Bone marrow (tissue), 2 donors: ENCODE measurements around the gene ICAM4.
"Not testable (repeated sequence)": the region's sequence is repeated elsewhere in the genome, so short reads cannot be mapped to it uniquely, and the experiment has no call there.

Experiments
- DNase-seq, 2 donors: peaks; one replicate each; lab custom pipeline; 2025; lab: John Stamatoyannopoulos, UW

The ICAM4 gene

DNA sequence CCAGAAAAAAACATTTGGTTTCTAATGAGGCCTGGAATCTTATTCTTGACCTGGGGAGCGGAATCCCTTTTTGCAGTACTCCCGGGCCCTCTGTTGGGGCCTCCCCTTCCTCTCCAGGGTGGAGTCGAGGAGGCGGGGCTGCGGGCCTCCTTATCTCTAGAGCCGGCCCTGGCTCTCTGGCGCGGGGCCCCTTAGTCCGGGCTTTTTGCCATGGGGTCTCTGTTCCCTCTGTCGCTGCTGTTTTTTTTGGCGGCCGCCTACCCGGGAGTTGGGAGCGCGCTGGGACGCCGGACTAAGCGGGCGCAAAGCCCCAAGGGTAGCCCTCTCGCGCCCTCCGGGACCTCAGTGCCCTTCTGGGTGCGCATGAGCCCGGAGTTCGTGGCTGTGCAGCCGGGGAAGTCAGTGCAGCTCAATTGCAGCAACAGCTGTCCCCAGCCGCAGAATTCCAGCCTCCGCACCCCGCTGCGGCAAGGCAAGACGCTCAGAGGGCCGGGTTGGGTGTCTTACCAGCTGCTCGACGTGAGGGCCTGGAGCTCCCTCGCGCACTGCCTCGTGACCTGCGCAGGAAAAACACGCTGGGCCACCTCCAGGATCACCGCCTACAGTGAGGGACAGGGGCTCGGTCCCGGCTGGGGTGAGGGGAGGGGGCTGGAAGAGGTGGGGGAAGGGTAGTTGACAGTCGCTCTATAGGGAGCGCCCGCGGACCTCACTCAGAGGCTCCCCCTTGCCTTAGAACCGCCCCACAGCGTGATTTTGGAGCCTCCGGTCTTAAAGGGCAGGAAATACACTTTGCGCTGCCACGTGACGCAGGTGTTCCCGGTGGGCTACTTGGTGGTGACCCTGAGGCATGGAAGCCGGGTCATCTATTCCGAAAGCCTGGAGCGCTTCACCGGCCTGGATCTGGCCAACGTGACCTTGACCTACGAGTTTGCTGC, at the start of gene ICAM4:
Gene ICAM4 (plus strand): TSS at position 153 of the 935 bp plus-strand sequence. CDS start 58 bp downstream, at position 211.
- DNase-seq, result peak; percentile 40 to 71

GRCh38 chr19:10237702-10238101, 49.1 kb upstream of the ICAM4 start:
- DNase-seq, result no peak

GRCh38 chr19:10238172-10238783, 48.5 kb upstream of the ICAM4 start:
- no peak for DNase-seq

- DNase-seq, result not testable (repeated sequence)
Measured at GRCh38 chr19:10241826-10242449, 44.8 kb upstream of the ICAM4 start.

DNA sequence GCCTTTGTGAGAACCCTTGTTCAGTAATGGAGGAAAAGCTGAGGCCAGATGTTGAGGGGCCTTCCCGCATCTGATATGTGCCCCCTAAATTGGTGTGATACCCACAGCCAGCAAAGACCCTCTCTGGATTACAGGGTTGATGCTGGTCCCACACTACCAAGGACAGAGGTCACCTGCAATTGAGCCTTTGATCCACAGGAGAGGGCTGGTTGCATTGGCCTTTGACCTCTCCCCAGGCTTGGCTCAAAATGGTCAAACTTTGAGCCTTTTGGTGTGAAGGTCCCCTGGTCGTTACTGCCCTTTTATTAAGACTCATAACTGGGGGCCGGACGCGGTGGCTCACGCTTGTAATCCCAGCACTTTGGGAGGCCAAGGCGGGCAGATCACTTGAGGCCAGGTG, 43.1 kb upstream of the ICAM4 start:
- DNase-seq, result no peak

DNA sequence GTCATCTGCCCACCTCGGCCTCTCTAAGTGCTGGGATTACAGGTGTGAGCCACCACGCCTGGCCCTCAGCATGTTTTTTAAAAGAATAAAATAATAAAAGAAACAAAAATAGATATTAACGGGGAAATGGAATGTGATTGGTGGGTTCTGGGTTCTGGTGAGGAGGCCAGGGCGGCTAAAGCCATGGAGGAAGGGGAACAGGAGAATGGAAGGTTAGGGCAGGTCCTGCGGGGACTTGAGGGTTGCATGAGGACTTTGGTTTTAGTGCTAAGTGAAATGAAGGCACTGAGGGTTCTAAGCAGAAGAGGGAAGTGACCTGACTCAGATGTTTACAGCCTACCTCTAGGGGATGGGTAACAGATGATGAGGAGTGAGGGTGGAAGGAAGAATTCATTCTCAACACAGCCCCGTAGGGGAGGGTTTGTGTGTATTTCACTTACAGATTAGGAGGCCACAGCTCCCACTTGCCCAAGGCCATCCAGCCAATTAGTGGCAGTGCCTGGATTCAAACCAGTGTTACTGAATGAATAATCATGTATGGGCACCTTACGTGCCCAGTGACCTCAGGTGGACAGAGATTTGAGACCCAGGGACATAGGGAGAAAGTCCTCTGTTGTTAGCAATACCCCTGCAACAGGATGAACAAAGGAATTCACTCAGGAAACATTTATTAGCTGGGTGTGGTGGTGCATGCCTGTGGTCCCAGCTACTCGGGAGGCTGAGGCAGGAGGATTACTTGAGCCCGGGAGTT, 41.4 kb upstream of the ICAM4 start:
- no peak for DNase-seq

- DNase-seq, result no peak
Measured at GRCh38 chr19:10246511-10246910, 40.2 kb upstream of the ICAM4 start.

GRCh38 chr19:10251792-10252694, 34.7 kb upstream of the ICAM4 start, which contains the start of gene MRPL4:
Gene MRPL4 (plus strand): TSS chr19:10252214. CDS start chr19:10252254, 40 bp downstream.
- peak; percentile 94 to 99 for DNase-seq

DNA sequence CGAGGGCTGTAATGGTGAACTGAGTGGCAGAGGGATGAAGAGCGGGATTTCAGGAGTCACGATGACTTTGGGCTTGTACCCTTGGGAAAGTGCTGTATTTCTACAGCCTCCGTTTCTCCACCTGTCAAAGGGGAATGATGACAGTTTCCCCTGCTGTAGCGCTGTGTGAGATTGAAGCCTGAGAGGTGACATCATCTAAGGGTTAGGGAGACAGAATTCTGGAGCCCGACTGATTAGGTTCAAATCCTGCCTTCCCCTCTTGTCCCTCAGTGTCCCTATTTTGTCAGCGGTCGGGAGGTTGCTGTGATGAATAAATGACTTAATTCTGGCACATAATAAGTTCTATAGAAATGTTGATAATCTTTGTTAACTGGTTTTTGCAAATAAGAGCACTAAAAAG, 34.0 kb upstream of the ICAM4 start:
- no peak for DNase-seq

- no peak for DNase-seq
Measured at GRCh38 chr19:10254244-10254643, 32.5 kb upstream of the ICAM4 start.

GRCh38 chr19:10255358-10255757, 31.4 kb upstream of the ICAM4 start:
- DNase-seq, result no peak

DNA sequence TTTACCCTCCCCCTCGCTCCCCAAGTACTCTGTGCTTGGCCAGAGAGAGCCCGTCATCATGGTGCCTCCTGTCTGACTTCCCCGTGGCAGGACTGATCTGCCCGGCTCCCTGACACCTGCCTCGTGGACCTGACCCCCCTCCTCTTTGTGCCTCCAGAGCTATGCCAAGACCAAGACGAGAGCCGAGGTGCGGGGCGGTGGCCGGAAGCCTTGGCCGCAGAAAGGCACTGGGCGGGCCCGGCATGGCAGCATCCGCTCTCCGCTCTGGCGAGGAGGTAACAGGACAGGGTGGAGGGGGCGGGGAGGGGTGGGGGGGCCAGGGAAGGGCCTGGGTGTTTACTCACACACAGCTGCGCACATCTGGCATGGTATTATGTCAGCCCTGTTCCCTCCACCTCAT, 30.2 kb upstream of the ICAM4 start:
- DNase-seq, result no peak

GRCh38 chr19:10256970-10257615, 29.7 kb upstream of the ICAM4 start:
- DNase-seq, result no peak

DNA sequence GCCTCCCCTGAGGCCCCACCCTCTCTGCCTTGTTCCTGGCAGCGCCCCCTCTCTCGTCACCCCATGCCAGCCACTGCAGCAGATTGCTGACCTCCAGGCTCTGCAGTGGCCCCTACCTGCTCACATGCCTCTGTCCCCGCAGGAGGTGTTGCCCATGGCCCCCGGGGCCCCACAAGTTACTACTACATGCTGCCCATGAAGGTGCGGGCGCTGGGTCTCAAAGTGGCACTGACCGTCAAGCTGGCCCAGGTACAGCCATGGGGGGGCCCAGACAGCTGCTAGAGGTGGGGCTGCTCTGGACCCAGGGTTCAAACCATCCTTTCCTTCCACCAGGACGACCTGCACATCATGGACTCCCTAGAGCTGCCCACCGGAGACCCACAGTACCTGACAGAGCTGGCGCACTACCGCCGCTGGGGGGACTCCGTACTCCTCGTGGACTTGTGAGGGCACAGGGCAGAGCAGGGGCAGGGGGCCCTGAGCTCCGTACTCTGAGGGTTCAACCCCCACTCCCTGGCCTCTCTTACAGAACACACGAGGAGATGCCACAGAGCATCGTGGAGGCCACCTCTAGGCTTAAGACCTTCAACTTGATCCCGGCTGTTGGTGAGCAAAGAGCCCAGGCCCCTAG, 28.6 kb upstream of the ICAM4 start:
- DNase-seq, result no peak

- peak; percentile 35 to 91 for DNase-seq
Measured at GRCh38 chr19:10259162-10259905, 27.4 kb upstream of the ICAM4 start.

DNA sequence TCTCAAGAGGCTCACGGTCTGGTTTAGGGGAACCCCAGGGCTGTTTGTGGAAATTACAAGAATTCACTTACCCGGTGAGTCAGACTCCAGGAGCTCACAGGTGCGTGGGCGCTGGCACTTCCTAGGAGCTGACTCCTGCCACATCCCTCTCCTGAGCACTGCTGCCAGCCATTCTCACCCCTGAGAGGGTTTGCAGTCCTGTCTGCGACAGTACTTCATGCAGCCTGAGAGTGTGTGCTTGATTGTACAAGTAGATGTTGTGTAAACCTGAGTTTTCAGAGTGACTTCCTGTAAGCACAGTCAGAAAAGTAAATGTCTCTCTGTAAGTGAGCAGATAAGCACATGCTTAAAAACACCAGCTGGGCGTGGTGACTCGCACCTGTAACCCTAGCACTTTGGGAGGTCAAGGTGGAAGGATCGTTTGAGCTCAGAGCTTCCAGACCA, 26.6 kb upstream of the ICAM4 start:
- no peak for DNase-seq

- DNase-seq, result no peak
Measured at GRCh38 chr19:10262771-10263170, 24.0 kb upstream of the ICAM4 start.

DNA sequence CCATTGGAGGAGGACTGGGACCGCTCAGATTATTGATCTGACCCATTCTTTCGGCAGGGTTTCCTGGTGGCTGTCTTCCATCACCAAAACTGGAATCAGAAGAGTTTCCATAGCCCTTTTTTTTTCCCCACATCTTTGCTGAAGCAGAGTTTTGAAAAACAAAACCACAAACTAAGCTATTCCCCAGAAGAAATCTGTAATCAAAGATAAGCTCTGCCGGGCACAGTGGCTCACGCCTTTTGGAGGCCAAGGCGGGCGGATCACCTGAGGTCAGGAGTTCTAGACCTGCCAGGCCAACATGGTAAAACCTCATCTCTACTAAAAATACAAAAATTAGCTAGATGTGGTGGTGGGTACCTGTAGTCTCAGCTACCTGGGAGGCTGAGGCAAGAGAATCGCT, 20.0 kb upstream of the ICAM4 start:
- no peak for DNase-seq

- no peak for DNase-seq
Measured at GRCh38 chr19:10268071-10268470, 18.7 kb upstream of the ICAM4 start.
